Sigmoid colon (tissue), 7 donors: Measurements from ENCODE around the gene PRR19. TPM values are rescaled to one million over a fixed set of nuclear protein-coding genes. Genes with fewer than 3 reads are reported as not detected.

Source experiments
- DNase-seq: peaks from one replicate; pipeline ENCODE4 v3.0.0-alpha.2; 2019
- H3K27ac ChIP-seq, 4 donors: fragments of 200-600 bp; sonication (generic); one replicate each; pipeline ENCODE4 v1.5.1; 2016 to 2019; ENCODE audit warnings: mild to moderate bottlenecking in 1 of 4
- H3K27me3 ChIP-seq, 3 donors: fragments of 200-600 bp; sonication (generic); one replicate each; pipeline ENCODE4 v1.5.1; 2019; ENCODE audit warnings: mild to moderate bottlenecking in 1 of 3
- H3K36me3 ChIP-seq, 4 donors: fragments of 200-600 bp; sonication (generic); one replicate each; pipeline ENCODE4 v1.5.1; 2016 to 2019
- H3K4me1 ChIP-seq, 4 donors: fragments of 200-600 bp; sonication (generic); one replicate each; pipeline ENCODE4 v1.5.1; 2017 to 2019
- H3K4me3 ChIP-seq, 4 donors: fragments of 200-600 bp; sonication (generic); one replicate each; pipeline ENCODE4 v1.5.1; 2017 to 2019; ENCODE audit warnings: mild to moderate bottlenecking in 2 of 4, moderate library complexity in 1 of 4
- H3K9me3 ChIP-seq, 4 donors: fragments of 200-600 bp in 3 of 4; sonication (generic) in 3 of 4; one replicate each; pipeline versions ENCODE4 v1.5.1 to v1.6.1; 2013 to 2019
- EP300 ChIP-seq, 4 donors: sonication (generic); formaldehyde crosslinking; IDR thresholded peaks; one replicate each; pipeline ENCODE4 v1.6.1; 2017; ENCODE audit warnings: antibody characterized with exemption in 4 of 4
- POLR2A ChIP-seq, 2 donors: fragments of 450-650 bp; IDR thresholded peaks; one replicate each; pipeline ENCODE4 v1.6.1; 2016; ENCODE audit warnings: antibody characterized with exemption in 2 of 2, mild to moderate bottlenecking in 2 of 2, moderate library complexity in 2 of 2
- POLR2AphosphoS5 ChIP-seq, 4 donors: sonication (generic); formaldehyde crosslinking; IDR thresholded peaks; one replicate each; pipeline ENCODE4 v1.6.1; 2017; ENCODE audit warnings: antibody characterized with exemption in 4 of 4
- WGBS, 2 donors: extraction: QIAGEN DNeasy Blood & Tissue Kit; methylation state at CpG; one replicate each; pipeline ENCODE4 v1.1.7; 2013; 5-methylcytosine and 5-hydroxymethylcytosine counted together
- intact Hi-C: fragments of 100-400 bp; cut with DNase I; formaldehyde crosslinking; loops from one replicate; pipeline ENCODE4 v1.15.1; 2023
- polyA plus RNA-seq, 3 donors: library from polyadenylated mRNA; stranded (reverse); fragments of 200-250 nt; gene quantifications; one replicate each; pipeline ENCODE4 v1.2.3, GENCODE V29; 2013
- total RNA-seq, 4 donors: library from RNA; depleted of rRNA; stranded (reverse); fragments of >200 nt; gene quantifications; one replicate each; pipeline ENCODE4 v1.1.0, GENCODE V29; 2016
- TF ChIP-seq, protein P1 (sequence below), 4 experiments: fragments of 450-650 bp in 3 of 4; fragments of 200-600 bp in 1 of 4; IDR thresholded peaks; one replicate each; pipeline ENCODE4 v1.5.1; 2016 to 2019; ENCODE audit warnings: antibody characterized with exemption in 4 of 4, mild to moderate bottlenecking in 3 of 4, moderate library complexity in 2 of 4
- donor health status: healthy with polysubstance abuse.
- donor health status: Bipolar disorder and iron deficiency.
- donor health status: healthy.

The PRR19 gene
- total and polyA plus RNA-seq, 7 donors: 0.69 to 0.79 TPM; not detected in 5

DNA sequence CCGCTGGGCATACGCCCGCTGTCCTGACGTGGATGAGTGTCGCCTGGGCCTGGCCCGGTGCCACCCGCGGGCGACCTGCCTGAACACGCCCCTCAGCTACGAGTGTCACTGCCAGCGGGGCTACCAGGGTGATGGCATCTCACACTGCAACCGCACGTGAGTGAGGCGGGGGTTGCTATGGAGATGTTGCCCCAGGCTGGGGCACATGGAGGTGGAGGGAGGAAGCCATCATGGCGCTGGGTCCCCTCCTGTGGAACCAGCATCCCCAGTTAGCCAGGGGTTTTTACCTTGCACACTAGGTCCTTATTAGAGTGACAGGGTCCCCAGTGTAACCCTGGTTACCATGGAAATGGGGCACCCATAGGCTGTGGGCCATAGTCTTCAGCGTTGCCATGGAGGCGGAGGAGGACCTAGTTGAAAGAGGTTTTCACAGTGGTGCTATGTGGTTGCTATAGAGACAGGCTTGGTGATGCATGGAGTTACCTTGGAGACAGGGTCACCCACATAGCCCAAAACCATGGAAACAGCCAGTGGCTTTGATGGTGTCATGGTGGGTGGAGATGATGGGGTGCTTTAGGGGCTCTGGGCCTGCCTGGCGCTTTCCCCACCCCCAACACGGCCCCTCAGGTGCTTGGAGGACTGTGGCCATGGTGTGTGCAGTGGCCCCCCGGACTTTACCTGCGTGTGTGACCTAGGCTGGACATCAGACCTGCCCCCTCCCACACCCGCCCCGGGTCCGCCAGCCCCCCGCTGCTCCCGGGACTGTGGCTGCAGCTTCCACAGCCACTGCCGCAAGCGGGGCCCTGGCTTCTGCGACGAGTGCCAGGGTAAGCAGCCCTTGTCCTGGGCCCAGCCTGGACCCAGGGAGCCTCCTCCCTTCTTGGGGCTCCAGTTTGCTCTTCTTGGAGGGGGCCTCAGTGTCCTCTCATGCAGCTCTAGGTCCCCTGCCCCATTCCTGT is 50.6 kb downstream of the PRR19 start:
- WGBS, 2 donors: 85 to 93% methylated on average over 31 of the region's 31 CpGs
- Histone ChIP-seq H3K9me3 (no peaks in the 10 kb centered on the region), H3K36me3 (peaks cover 23 to 79% (median 28%) of the 10 kb centered on the region in 4 donors), H3K4me3 (no peak overlapping the region), H3K4me1 (no peaks in the 10 kb centered on the region), H3K27ac (no peak overlapping the region), H3K27me3 (no peaks in the 10 kb centered on the region)
- TF ChIP-seq, protein P1, sequence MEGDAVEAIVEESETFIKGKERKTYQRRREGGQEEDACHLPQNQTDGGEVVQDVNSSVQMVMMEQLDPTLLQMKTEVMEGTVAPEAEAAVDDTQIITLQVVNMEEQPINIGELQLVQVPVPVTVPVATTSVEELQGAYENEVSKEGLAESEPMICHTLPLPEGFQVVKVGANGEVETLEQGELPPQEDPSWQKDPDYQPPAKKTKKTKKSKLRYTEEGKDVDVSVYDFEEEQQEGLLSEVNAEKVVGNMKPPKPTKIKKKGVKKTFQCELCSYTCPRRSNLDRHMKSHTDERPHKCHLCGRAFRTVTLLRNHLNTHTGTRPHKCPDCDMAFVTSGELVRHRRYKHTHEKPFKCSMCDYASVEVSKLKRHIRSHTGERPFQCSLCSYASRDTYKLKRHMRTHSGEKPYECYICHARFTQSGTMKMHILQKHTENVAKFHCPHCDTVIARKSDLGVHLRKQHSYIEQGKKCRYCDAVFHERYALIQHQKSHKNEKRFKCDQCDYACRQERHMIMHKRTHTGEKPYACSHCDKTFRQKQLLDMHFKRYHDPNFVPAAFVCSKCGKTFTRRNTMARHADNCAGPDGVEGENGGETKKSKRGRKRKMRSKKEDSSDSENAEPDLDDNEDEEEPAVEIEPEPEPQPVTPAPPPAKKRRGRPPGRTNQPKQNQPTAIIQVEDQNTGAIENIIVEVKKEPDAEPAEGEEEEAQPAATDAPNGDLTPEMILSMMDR (IDR thresholded peaks at IDR 0.05): no peak
- TF ChIP-seq EP300 (IDR thresholded peaks at IDR 0.05) (no peak), POLR2A (IDR thresholded peaks at IDR 0.05) (no peak), POLR2AphosphoS5 (IDR thresholded peaks at IDR 0.05) (no peak)
- DNase-seq: no peak
- intact Hi-C loops: no loop called here

DNA sequence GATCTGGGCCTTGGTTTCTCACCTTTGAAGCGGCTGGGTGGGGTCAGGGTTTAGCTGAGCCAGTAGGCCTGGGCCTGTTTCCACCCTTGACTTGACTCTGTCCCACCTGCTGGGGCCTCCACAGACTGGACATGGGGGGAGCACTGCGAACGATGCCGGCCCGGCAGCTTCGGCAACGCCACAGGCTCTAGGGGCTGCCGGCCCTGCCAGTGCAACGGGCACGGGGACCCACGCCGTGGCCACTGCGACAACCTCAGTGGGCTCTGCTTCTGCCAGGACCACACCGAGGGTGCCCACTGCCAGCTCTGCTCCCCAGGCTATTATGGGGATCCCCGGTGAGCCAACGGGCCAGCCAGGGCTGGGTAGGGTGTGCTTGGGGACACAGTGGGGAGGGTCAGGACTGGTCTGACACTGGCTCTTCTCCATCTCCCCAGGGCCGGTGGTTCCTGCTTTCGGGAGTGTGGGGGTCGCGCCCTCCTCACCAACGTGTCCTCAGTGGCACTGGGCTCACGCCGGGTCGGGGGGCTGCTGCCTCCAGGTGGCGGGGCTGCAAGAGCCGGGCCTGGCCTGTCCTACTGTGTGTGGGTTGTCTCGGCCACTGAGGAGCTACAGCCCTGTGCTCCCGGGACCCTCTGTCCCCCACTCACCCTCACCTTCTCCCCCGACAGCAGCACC is 51.5 kb downstream of the PRR19 start:
- Histone ChIP-seq H3K27ac (no peak overlapping the region), H3K4me1 (no peaks in the 10 kb centered on the region), H3K9me3 (no peaks in the 10 kb centered on the region), H3K36me3 (peaks cover 20 to 80% (median 31%) of the 10 kb centered on the region in 4 donors), H3K4me3 (no peak overlapping the region), H3K27me3 (no peaks in the 10 kb centered on the region)
- 96% methylated on average over 29 of the region's 29 CpGs for WGBS, 2 donors
- intact Hi-C loops: no loop called here
- DNase-seq: no peak
- TF ChIP-seq, protein P1 (IDR thresholded peaks at IDR 0.05): no peak
- TF ChIP-seq POLR2AphosphoS5 (IDR thresholded peaks at IDR 0.05) (no peak), EP300 (IDR thresholded peaks at IDR 0.05) (no peak), POLR2A (IDR thresholded peaks at IDR 0.05) (no peak)

DNA sequence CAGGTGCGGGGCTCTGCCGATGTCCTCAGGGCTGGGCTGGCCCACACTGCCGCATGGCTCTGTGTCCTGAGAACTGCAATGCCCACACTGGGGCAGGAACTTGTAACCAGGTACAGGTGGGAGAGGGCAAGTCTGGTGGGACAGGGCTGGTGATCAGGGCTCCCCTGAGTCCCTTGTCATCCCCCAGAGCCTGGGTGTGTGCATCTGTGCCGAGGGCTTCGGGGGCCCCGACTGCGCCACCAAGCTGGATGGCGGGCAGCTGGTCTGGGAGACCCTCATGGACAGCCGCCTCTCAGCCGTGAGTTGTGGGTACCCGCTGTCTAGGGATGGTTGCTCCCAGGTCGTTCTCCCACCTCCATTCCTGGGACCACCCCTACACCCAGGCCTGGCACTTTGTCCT is 54.0 kb downstream of the PRR19 start:
- Histone ChIP-seq H3K36me3 (peaks cover 17 to 90% (median 34%) of the 10 kb centered on the region in 4 donors), H3K27me3 (no peaks in the 10 kb centered on the region), H3K4me1 (no peaks in the 10 kb centered on the region), H3K9me3 (no peaks in the 10 kb centered on the region), H3K27ac (no peak overlapping the region), H3K4me3 (no peak overlapping the region)
- intact Hi-C loops: no loop called here
- TF ChIP-seq, protein P1 (IDR thresholded peaks at IDR 0.05): no peak
- no peak for TF ChIP-seq POLR2A (IDR thresholded peaks at IDR 0.05)
- TF ChIP-seq EP300 (IDR thresholded peaks at IDR 0.05): no peak
- TF ChIP-seq POLR2AphosphoS5 (IDR thresholded peaks at IDR 0.05): no peak
- no peak for DNase-seq
- WGBS, 2 donors: 96% methylated on average over 12 of the region's 12 CpGs

DNA sequence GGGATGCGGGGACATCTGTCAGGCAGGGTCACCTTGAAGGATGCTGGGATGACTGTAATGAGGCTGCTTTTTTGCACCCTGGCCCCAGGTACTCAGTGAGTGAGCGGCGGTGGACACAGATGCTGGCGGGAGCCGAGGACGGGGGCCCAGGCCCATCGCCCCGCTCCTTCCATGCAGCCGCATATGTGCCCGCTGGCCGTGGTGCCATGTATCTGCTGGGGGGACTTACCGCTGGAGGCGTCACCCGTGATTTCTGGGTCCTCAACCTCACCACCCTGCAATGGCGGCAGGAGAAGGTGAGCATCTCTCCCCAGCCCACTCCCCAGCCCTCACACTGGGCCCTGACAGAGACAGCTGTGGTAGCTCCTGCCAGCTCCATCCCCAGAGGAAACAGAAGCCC is 54.8 kb downstream of the PRR19 start:
- 97 to 98% methylated on average over 15 of the region's 15 CpGs for WGBS, 2 donors
- TF ChIP-seq EP300 (IDR thresholded peaks at IDR 0.05): no peak
- TF ChIP-seq, protein P1 (IDR thresholded peaks at IDR 0.05): no peak
- H3K9me3 ChIP-seq: no peaks in the 10 kb centered on the region
- H3K36me3 ChIP-seq: peaks cover 17 to 85% (median 34%) of the 10 kb centered on the region in 4 donors
- no peak overlapping the region for H3K4me3 ChIP-seq
- H3K27me3 ChIP-seq: no peaks in the 10 kb centered on the region
- DNase-seq: no peak
- intact Hi-C loops: no loop called here
- no peaks in the 10 kb centered on the region for H3K4me1 ChIP-seq
- H3K27ac ChIP-seq: no peak overlapping the region
